GM23248 (cell line): ENCODE data around the gene ADGRG2. TPM values are rescaled to one million over a fixed set of nuclear protein-coding genes. Genes with fewer than 3 reads are reported as not detected.
A peak's percentile ranks its signal among the peaks of the same experiment; 100 is the strongest.

Experiments
- DNase-seq: peaks from one replicate; pipeline ENCODE4 v3.0.0-alpha.2; 2015
- H2AFZ ChIP-seq: fragments of 200-600 bp; sonication (generic); 2 replicates; pipeline ENCODE4 v1.6.1; 2016; ENCODE audit warnings: antibody characterized with exemption
- H3F3A ChIP-seq: fragments of 200-600 bp; sonication (generic); 2 replicates; pipeline ENCODE4 v1.6.1; 2016; ENCODE audit warnings: mild to moderate bottlenecking, antibody characterized with exemption, mixed run types; ENCODE audit not compliant: insufficient read depth
- H3K27ac ChIP-seq: fragments of 200-600 bp; sonication (generic); 2 replicates; pipeline ENCODE4 v1.5.1; 2016; ENCODE audit warnings: mild to moderate bottlenecking
- H3K27me3 ChIP-seq: fragments of 200-600 bp; sonication (generic); replicated peaks from 2 replicates; pipeline ENCODE4 v1.6.1; 2016; ENCODE audit warnings: mild to moderate bottlenecking; ENCODE audit not compliant: insufficient read depth
- H3K36me3 ChIP-seq: fragments of 200-600 bp; sonication (generic); 2 replicates; pipeline ENCODE4 v1.6.1; 2016; ENCODE audit warnings: low read depth, mild to moderate bottlenecking
- H3K4me1 ChIP-seq: fragments of 200-600 bp; sonication (generic); 2 replicates; pipeline ENCODE4 v1.6.1; 2016; ENCODE audit warnings: mild to moderate bottlenecking; ENCODE audit not compliant: insufficient read depth
- H3K4me2 ChIP-seq: fragments of 200-600 bp; sonication (generic); one replicate; pipeline ENCODE4 v1.6.1; 2016; ENCODE audit warnings: mild to moderate bottlenecking; ENCODE audit not compliant: unreplicated experiment
- H3K4me3 ChIP-seq: fragments of 200-600 bp; sonication (generic); 2 replicates; pipeline ENCODE4 v1.5.1; 2016; ENCODE audit warnings: mild to moderate bottlenecking
- H3K79me2 ChIP-seq: fragments of 200-600 bp; sonication (generic); 2 replicates; pipeline ENCODE4 v1.6.1; 2016; ENCODE audit warnings: mild to moderate bottlenecking; ENCODE audit not compliant: insufficient read depth
- H3K9ac ChIP-seq: fragments of 200-600 bp; sonication (generic); 2 replicates; pipeline ENCODE4 v1.6.1; 2016; ENCODE audit warnings: mild to moderate bottlenecking
- H3K9me2 ChIP-seq: fragments of 200-600 bp; sonication (generic); 2 replicates; pipeline ENCODE4 v1.6.1; 2016; ENCODE audit warnings: mixed run types, mild to moderate bottlenecking, moderate library complexity; ENCODE audit not compliant: insufficient read depth
- H3K9me3 ChIP-seq: fragments of 200-600 bp; sonication (generic); one replicate; pipeline ENCODE4 v1.6.1; 2017; ENCODE audit warnings: low read depth
- H4K20me1 ChIP-seq: fragments of 200-600 bp; sonication (generic); 2 replicates; pipeline ENCODE4 v1.6.0; 2016; ENCODE audit not compliant: insufficient read depth
- EZH2 ChIP-seq: fragments of 200-600 bp; sonication (generic); IDR thresholded peaks from 2 replicates; pipeline ENCODE4 v1.6.1; 2018; ENCODE audit warnings: antibody characterized with exemption, mild to moderate bottlenecking; ENCODE audit not compliant: insufficient read depth, poor library complexity, severe bottlenecking
- EZH2phosphoT487 ChIP-seq: fragments of 200-600 bp; sonication (generic); IDR thresholded peaks from 2 replicates; pipeline ENCODE4 v1.6.1; 2018; ENCODE audit warnings: antibody characterized with exemption, moderate library complexity, mild to moderate bottlenecking, low read depth; ENCODE audit not compliant: insufficient read depth
- WGBS, 2 experiments: methylation state at CpG; one replicate each; pipeline ENCODE4 v1.1.6; 2015 to 2017; ENCODE audit warnings: low lambda C conversion rate in 2 of 2, low coverage in 1 of 2; ENCODE audit errors: missing lambda C conversion rate in 2 of 2; 5-methylcytosine and 5-hydroxymethylcytosine counted together
- in situ Hi-C: fragments of 300-500 bp; cut with MboI; formaldehyde crosslinking; loops from 2 replicates; pipeline ENCODE4 v1.15.0; 2020
- polyA plus RNA-seq: library from polyadenylated mRNA; unstranded; fragments of >200 nt; fragmentation: Nextera tagmentation; extraction: Ambion mirVana; gene quantifications from 2 replicates; pipeline ENCODE4 v1.2.1, GENCODE V29; 2016
- total RNA-seq: library from RNA; depleted of rRNA; stranded (reverse); fragments of >200 nt; shearing (Covaris generic); gene quantifications from 2 replicates; pipeline ENCODE4 v1.2.3, GENCODE V29; 2014

The ADGRG2 gene
- total and polyA plus RNA-seq, 2 experiments from 2014 or later, result 0.10 TPM; not detected in 1

DNA sequence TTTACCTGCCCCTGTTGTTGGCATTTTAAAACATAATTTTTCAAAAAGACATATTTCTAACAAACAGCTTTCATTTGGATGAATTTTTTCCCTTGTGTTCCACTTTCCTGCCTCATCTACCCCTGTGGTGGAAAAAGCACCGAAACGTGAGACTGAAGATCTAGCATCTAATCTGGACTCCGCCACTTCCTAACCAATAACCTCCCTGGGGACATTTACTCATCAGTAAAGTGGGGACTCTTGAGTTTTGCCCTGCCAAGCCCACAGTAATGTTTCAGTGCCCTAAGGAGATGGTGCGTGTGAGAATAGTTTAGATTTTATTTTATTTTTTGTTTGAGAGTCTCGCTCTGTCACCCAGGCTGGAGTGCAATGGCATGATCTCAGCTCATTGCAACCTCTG lies 56.7 kb downstream of the ADGRG2 start:
- H3K79me2 ChIP-seq, result no peaks in the 10 kb centered on the region
- no peaks in the 10 kb centered on the region for H4K20me1 ChIP-seq
- H3K4me1 ChIP-seq, result no peaks in the 10 kb centered on the region
- H2AFZ ChIP-seq, result no peak overlapping the region
- no peak for DNase-seq
- H3K27ac ChIP-seq, result no peak overlapping the region
- H3K4me2 ChIP-seq, result no peak overlapping the region
- no peaks in the 10 kb centered on the region for H3K27me3 ChIP-seq
- no peak overlapping the region for H3K9ac ChIP-seq
- no peaks in the 10 kb centered on the region for H3K9me3 ChIP-seq
- H3K4me3 ChIP-seq, result no peak overlapping the region
- no peaks in the 10 kb centered on the region for H3K36me3 ChIP-seq
- H3K9me2 ChIP-seq, result no peaks in the 10 kb centered on the region
- H3F3A ChIP-seq, result no peaks in the 10 kb centered on the region
- 96 to 100% methylated on average over 5 of the region's 5 CpGs for WGBS, 2 experiments
- TF ChIP-seq EZH2 (no peak), EZH2phosphoT487 (no peak)
- in situ Hi-C loops, result no loop called here

DNA sequence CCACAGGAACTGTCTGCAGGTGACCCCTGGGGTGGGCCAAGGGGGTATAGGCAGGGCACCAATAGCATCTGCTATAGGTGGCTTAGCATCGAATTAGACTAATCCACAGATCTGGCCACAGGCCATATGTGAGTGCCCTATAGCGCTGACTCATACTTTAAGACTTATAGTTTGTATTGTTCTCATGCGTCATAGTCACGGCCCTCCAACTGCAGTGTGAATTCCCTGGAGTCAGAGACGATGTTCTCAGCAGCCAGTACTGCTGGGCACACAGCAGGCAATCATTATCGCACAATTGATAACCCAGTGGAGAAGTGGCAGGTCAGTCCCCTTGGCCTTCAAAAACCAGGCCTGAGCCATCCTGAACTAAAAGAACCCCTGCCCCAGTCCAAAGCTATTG lies 58.1 kb downstream of the ADGRG2 start:
- Histone ChIP-seq H3K4me2 (no peak overlapping the region), H3K4me1 (no peaks in the 10 kb centered on the region), H3F3A (no peaks in the 10 kb centered on the region), H3K36me3 (no peaks in the 10 kb centered on the region), H3K79me2 (no peaks in the 10 kb centered on the region), H3K27ac (no peak overlapping the region), H2AFZ (no peak overlapping the region), H3K9me3 (no peaks in the 10 kb centered on the region), H4K20me1 (no peaks in the 10 kb centered on the region), H3K4me3 (no peak overlapping the region), H3K9ac (no peak overlapping the region), H3K9me2 (no peaks in the 10 kb centered on the region), H3K27me3 (no peaks in the 10 kb centered on the region)
- 86 to 94% methylated on average over 6 of the region's 6 CpGs for WGBS, 2 experiments
- no peak for DNase-seq
- in situ Hi-C loops, result no loop called here
- no peak for TF ChIP-seq EZH2phosphoT487
- no peak for TF ChIP-seq EZH2

DNA sequence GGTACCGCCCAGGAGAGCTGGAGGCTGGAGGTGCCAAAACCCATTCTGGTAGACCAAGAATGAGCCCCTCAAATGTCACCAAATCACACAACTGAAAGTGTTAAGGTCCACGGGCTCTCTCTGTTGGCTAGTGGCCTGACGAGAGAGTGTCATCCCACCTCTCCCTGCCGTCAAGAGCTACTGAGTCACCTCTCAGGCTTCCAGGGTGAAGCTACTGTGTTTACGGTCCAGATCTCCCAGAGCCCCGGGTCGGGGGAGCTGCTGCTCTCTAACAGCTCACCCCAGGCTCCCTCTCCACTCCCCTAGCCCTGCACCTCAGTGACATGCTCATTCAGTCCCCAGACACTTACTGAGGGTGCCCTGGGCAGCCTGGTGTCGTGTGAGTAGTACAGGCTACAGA lies 59.2 kb downstream of the ADGRG2 start:
- DNase-seq, result peak; percentile 60
- Histone ChIP-seq H2AFZ (no peak overlapping the region), H3K4me1 (no peaks in the 10 kb centered on the region), H3K4me3 (no peak overlapping the region), H3K36me3 (no peaks in the 10 kb centered on the region), H3K79me2 (no peaks in the 10 kb centered on the region), H3K27ac (no peak overlapping the region), H3F3A (no peaks in the 10 kb centered on the region), H3K4me2 (peak overlapping the region; percentile 35), H3K27me3 (no peaks in the 10 kb centered on the region), H4K20me1 (no peaks in the 10 kb centered on the region), H3K9me3 (no peaks in the 10 kb centered on the region), H3K9ac (no peak overlapping the region), H3K9me2 (no peaks in the 10 kb centered on the region)
- in situ Hi-C loops, result no loop called here
- 5 to 23% methylated on average over 3 to 5 of the region's 8 CpGs for WGBS, 2 experiments
- no peak for TF ChIP-seq EZH2
- TF ChIP-seq EZH2phosphoT487, result no peak

DNA sequence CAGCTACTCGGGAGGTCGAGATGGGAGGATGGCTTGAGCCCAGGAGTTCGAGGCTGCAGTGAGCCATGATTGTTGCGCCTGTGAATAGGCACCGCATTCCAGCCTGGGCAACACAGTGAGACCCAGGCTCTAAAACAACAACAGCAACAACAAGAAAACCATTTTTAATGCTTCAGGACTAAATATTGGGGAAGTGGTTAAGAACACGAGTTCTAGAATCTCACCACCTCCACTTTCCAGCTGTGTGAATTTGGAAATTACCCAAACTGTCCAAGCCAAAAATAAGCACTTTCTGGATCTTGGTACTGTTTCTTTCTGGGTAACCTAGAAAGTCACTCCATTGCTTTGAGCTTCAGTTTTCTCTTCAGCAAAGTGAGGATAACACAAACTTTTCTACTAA lies 63.2 kb downstream of the ADGRG2 start:
- no peaks in the 10 kb centered on the region for H3K9me2 ChIP-seq
- TF ChIP-seq EZH2phosphoT487, result no peak
- TF ChIP-seq EZH2, result no peak
- no peaks in the 10 kb centered on the region for H3F3A ChIP-seq
- no peaks in the 10 kb centered on the region for H3K79me2 ChIP-seq
- no peaks in the 10 kb centered on the region for H3K4me1 ChIP-seq
- H3K4me2 ChIP-seq, result no peak overlapping the region
- no peak for DNase-seq
- H3K9me3 ChIP-seq, result no peaks in the 10 kb centered on the region
- H3K9ac ChIP-seq, result no peak overlapping the region
- in situ Hi-C loops, result no loop called here
- H3K27ac ChIP-seq, result no peak overlapping the region
- H3K36me3 ChIP-seq, result no peaks in the 10 kb centered on the region
- H4K20me1 ChIP-seq, result no peaks in the 10 kb centered on the region
- no peak overlapping the region for H3K4me3 ChIP-seq
- H3K27me3 ChIP-seq, result no peaks in the 10 kb centered on the region
- no peak overlapping the region for H2AFZ ChIP-seq
- 63 to 98% methylated on average over 1 to 6 of the region's 6 CpGs for WGBS, 2 experiments

DNA sequence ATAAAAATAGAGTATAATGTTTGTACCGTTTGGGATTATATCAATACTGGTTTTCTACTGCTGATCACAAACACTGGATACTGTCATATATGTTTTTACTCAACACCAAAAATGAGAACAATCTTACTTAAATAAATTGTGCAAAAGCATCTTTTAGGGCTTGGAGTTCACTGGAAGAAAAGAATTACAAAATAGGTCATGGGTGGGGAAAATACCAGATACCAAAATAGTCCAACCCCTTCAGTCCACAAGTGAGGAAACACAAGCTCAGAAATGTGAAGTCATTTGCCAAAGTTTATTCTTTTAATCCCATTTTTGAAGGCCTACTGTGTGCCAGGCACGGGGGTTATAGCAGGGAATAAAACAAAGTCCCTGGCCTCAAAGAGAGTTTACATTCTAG lies 64.4 kb downstream of the ADGRG2 start:
- no peaks in the 10 kb centered on the region for H3K4me1 ChIP-seq
- no peak overlapping the region for H3K27ac ChIP-seq
- no peak overlapping the region for H2AFZ ChIP-seq
- H3K9me3 ChIP-seq, result no peaks in the 10 kb centered on the region
- H3K36me3 ChIP-seq, result no peaks in the 10 kb centered on the region
- no peak overlapping the region for H3K4me2 ChIP-seq
- no peak overlapping the region for H3K9ac ChIP-seq
- 50% methylated on average over 2 of the region's 2 CpGs for WGBS, 2 experiments
- H3K27me3 ChIP-seq, result no peaks in the 10 kb centered on the region
- H3K79me2 ChIP-seq, result no peaks in the 10 kb centered on the region
- H3F3A ChIP-seq, result no peaks in the 10 kb centered on the region
- in situ Hi-C loops, result no loop called here
- no peaks in the 10 kb centered on the region for H3K9me2 ChIP-seq
- H4K20me1 ChIP-seq, result no peaks in the 10 kb centered on the region
- no peak overlapping the region for H3K4me3 ChIP-seq
- DNase-seq, result no peak
- TF ChIP-seq EZH2phosphoT487 (no peak), EZH2 (no peak)
